Gastroesophageal sphincter (tissue), 3 donors: Measurements from ENCODE around the gene TMEM178B.

Experiments
- EP300 ChIP-seq: sonication (generic); formaldehyde crosslinking; IDR thresholded peaks from one replicate; pipeline ENCODE4 v1.6.1; 2017; ENCODE audit warnings: antibody characterized with exemption, mild to moderate bottlenecking
- POLR2A ChIP-seq, 2 donors: fragments of 450-650 bp; IDR thresholded peaks; one replicate each; pipeline ENCODE4 v1.6.1; 2017; ENCODE audit warnings: antibody characterized with exemption in 2 of 2, mild to moderate bottlenecking in 2 of 2, moderate library complexity in 1 of 2
- TF ChIP-seq, protein P1 (sequence below), 4 experiments: fragments of 200-600 bp in 2 of 4; fragments of 450-650 bp in 2 of 4; sonication (generic) in 1 of 4; IDR thresholded peaks; one replicate each; pipeline ENCODE4 v1.5.1; 2017 to 2019; ENCODE audit warnings: antibody characterized with exemption in 4 of 4, mild to moderate bottlenecking in 2 of 4, moderate library complexity in 2 of 4

DNA sequence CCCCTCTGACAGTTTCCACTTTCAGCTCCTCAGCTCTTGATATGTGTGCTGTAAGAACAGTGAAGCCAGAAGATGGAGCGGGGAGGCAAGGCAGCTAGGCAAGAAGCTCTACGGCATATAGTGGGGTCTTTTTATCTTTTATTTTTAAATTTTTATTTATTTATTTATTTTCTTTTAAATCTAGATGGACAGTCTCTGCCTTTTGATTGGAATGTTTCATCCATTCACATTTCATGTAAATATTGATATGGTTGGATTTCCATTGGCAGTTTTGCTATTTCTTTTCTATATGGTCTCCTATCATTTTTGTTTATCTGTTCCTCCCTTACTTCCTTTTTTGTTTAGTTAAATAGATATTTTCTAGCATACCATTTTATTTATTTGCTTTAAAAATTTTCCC lies 183.7 kb downstream of the TMEM178B start:
- TF ChIP-seq, protein P1, sequence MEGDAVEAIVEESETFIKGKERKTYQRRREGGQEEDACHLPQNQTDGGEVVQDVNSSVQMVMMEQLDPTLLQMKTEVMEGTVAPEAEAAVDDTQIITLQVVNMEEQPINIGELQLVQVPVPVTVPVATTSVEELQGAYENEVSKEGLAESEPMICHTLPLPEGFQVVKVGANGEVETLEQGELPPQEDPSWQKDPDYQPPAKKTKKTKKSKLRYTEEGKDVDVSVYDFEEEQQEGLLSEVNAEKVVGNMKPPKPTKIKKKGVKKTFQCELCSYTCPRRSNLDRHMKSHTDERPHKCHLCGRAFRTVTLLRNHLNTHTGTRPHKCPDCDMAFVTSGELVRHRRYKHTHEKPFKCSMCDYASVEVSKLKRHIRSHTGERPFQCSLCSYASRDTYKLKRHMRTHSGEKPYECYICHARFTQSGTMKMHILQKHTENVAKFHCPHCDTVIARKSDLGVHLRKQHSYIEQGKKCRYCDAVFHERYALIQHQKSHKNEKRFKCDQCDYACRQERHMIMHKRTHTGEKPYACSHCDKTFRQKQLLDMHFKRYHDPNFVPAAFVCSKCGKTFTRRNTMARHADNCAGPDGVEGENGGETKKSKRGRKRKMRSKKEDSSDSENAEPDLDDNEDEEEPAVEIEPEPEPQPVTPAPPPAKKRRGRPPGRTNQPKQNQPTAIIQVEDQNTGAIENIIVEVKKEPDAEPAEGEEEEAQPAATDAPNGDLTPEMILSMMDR (IDR thresholded peaks at IDR 0.05), result no peak
- TF ChIP-seq EP300 (no peak), POLR2A (IDR thresholded peaks at IDR 0.05) (no peak)
